ENCODE results near the gene DHFR2.

DNA sequence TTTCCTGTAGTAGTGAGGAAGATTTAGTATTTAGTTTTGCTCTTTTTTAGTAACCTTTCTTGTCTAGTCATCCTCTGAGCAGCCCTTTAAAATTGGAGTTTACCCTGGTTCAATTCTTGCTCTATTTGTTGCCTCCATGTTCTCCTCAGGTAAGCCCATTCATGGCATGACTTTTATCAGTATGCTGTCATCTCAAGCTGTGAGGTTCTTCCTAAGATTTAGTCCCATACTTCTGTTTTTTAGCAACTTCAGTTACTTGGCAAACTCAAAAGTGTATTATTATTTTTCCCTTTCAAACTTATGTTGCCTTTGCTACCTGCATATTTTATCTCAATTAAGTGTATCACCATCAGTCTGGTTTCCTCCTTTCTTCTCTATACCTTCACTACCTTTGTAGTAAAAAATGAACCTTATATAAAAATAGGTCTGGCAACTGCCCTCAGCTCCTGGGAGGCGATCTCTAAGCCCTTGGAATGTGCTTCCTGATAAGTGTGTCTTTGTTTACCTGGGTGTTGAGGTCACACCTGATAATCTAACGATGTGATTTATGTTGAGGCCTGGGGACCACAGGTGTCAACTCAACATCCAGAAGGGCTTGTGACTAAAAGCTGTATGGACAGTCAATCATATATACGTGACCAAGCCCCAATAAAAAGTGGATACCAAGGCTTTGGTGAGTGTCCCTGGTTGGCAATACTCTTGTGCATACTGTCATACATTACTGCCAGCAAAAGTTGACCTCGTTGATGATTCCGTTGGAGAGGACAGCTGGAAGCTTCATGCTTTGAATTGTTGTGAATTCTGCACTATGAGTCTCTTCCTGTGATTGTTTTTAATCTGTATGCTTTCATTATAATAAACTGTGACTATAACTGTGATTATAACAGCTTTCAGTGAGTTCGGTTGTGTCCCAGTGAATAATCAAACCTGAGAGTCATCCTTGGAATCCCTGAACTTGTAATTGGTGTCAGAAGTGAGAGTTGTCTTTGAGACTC is 4.1 kb upstream of the DHFR2 start:
- TF ChIP-seq POLR2A (IDR thresholded peaks at IDR 0.05; ENCODE audit: low read depth) (no peak), EP300 (IDR thresholded peaks at IDR 0.05) (no peak), POLR2AphosphoS5 (IDR thresholded peaks at IDR 0.05) (no peak)
- TF ChIP-seq, protein P1, sequence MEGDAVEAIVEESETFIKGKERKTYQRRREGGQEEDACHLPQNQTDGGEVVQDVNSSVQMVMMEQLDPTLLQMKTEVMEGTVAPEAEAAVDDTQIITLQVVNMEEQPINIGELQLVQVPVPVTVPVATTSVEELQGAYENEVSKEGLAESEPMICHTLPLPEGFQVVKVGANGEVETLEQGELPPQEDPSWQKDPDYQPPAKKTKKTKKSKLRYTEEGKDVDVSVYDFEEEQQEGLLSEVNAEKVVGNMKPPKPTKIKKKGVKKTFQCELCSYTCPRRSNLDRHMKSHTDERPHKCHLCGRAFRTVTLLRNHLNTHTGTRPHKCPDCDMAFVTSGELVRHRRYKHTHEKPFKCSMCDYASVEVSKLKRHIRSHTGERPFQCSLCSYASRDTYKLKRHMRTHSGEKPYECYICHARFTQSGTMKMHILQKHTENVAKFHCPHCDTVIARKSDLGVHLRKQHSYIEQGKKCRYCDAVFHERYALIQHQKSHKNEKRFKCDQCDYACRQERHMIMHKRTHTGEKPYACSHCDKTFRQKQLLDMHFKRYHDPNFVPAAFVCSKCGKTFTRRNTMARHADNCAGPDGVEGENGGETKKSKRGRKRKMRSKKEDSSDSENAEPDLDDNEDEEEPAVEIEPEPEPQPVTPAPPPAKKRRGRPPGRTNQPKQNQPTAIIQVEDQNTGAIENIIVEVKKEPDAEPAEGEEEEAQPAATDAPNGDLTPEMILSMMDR (IDR thresholded peaks at IDR 0.05), result no peak
